Mucosa of descending colon (tissue), 3 donors: ENCODE measurements around the gene ERGIC1. TPM values are rescaled to one million over a fixed set of nuclear protein-coding genes. Genes with fewer than 3 reads are reported as not detected.

ENCODE experiments used
- ATAC-seq: fragments of 200-7000 bp; cut with Tn5 transposase; one replicate; pipeline ENCODE4 v1.9.1; 2020; ENCODE audit warnings: mild to moderate bottlenecking, moderate library complexity
- DNase-seq, 3 donors: peaks; one replicate each; pipeline ENCODE4 v3.0.0-alpha.2; 2020
- H3K36me3 ChIP-seq: fragments of 200-600 bp; one replicate; pipeline ENCODE4 v1.8.0; 2021; ENCODE audit warnings: low read depth, mild to moderate bottlenecking
- H3K4me1 ChIP-seq: fragments of 200-600 bp; one replicate; pipeline ENCODE4 v1.8.0; 2021; ENCODE audit warnings: low read depth, mild to moderate bottlenecking
- H3K4me3 ChIP-seq: fragments of 200-600 bp; one replicate; pipeline ENCODE4 v1.8.0; 2021; ENCODE audit warnings: mild to moderate bottlenecking
- H3K9me3 ChIP-seq: fragments of 200-600 bp; one replicate; pipeline ENCODE4 v1.8.0; 2021; ENCODE audit warnings: mild to moderate bottlenecking
- intact Hi-C, 2 donors: fragments of 100-400 bp; cut with DNase I in 1 of 2; cut with micrococcal nuclease in 1 of 2; formaldehyde crosslinking; loops; one replicate each; pipeline versions ENCODE4 v1.11.0 to v1.11.1; 2022; cut with DNase I, micrococcal nuclease
- total RNA-seq, 3 donors: library from RNA; stranded (reverse); fragmentation: NEBNext Ultra II Directional in 2 of 3; extraction: Animal tissue kit (Norgen Biotek cat#: 25700) in 2 of 3; gene quantifications; one replicate each; pipeline versions ENCODE4 v1.2.1 to v1.2.4, GENCODE V29; 2021 to 2023
- TF ChIP-seq, protein P1 (sequence below): fragments of 200-600 bp; IDR thresholded peaks from one replicate; pipeline ENCODE4 v1.8.0; 2022; ENCODE audit warnings: antibody characterized with exemption, mild to moderate bottlenecking
- donor health status: DM: no; HTN: no; CAD: no; lungs with moderate emphysema.
- donor health status: DM: no; HTN: no; CAD: no.
- donor health status: DM: no; HTN: yes; CAD: no.

Gene ERGIC1
- total RNA-seq, 3 donors from 2014 or later: 153 to 222 (median 199) TPM

DNA sequence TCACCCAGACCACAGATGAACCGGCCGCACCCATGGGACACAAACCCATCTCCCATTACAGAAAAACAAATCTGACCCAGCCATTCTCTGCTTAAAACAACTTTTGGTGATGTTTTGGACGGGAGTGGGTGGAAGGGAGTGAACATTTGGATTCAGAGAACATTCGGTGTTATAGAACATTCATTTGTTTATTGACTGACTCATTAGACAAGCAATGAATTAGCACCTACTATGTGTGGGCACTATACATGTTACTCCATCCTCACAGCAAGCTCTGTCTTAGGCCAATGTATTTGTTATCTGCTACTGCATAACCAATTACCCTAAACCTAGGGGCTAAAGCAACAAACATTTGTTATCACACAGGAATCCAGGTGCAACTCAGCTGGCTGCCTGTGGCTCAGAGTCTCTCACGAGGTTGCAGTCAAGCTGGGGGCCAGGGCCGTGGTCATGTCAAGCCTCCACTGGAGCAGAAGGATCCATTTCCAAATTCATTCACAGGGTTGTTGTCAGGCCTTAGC is 5.1 kb upstream of the ERGIC1 start:
- TF ChIP-seq, protein P1, sequence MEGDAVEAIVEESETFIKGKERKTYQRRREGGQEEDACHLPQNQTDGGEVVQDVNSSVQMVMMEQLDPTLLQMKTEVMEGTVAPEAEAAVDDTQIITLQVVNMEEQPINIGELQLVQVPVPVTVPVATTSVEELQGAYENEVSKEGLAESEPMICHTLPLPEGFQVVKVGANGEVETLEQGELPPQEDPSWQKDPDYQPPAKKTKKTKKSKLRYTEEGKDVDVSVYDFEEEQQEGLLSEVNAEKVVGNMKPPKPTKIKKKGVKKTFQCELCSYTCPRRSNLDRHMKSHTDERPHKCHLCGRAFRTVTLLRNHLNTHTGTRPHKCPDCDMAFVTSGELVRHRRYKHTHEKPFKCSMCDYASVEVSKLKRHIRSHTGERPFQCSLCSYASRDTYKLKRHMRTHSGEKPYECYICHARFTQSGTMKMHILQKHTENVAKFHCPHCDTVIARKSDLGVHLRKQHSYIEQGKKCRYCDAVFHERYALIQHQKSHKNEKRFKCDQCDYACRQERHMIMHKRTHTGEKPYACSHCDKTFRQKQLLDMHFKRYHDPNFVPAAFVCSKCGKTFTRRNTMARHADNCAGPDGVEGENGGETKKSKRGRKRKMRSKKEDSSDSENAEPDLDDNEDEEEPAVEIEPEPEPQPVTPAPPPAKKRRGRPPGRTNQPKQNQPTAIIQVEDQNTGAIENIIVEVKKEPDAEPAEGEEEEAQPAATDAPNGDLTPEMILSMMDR: no peak
- no peaks in the 10 kb centered on the region for H3K4me1 ChIP-seq
- intact Hi-C loops: no loop called here
- no peak overlapping the region for H3K4me3 ChIP-seq
- H3K36me3 ChIP-seq: no peaks in the 10 kb centered on the region
- H3K9me3 ChIP-seq: no peaks in the 10 kb centered on the region
- DNase-seq (no peak), ATAC-seq (no peak)

DNA sequence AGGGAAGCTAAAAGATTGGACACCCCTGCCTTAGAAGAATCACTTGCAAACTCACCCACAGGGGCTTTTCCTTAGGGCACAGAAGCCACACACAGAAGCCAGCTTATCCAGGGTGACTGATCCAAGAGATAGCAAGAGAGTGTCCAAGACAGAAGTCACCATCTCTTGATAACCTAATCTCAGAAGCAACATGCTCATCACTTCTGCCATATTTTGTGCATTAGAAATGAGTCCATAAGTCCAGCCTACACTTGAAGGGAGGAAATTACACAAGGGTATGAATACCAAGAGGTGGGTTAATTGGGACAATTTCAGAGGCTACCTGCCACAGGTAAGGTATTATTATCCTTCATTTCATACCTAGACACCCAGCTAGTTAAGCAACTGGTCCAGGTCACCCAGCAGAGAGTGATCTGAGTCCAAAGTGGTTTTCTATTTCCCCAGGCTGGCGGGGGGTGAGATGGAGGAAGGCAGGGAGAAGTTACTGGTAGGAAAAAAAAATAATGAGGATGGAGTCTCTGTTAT is 3.7 kb upstream of the ERGIC1 start:
- no peak for ATAC-seq
- intact Hi-C loops: no loop called here
- H3K4me3 ChIP-seq: no peak overlapping the region
- H3K36me3 ChIP-seq: no peaks in the 10 kb centered on the region
- no peaks in the 10 kb centered on the region for H3K4me1 ChIP-seq
- no peaks in the 10 kb centered on the region for H3K9me3 ChIP-seq
- DNase-seq: no peak
- TF ChIP-seq, protein P1: no peak

DNA sequence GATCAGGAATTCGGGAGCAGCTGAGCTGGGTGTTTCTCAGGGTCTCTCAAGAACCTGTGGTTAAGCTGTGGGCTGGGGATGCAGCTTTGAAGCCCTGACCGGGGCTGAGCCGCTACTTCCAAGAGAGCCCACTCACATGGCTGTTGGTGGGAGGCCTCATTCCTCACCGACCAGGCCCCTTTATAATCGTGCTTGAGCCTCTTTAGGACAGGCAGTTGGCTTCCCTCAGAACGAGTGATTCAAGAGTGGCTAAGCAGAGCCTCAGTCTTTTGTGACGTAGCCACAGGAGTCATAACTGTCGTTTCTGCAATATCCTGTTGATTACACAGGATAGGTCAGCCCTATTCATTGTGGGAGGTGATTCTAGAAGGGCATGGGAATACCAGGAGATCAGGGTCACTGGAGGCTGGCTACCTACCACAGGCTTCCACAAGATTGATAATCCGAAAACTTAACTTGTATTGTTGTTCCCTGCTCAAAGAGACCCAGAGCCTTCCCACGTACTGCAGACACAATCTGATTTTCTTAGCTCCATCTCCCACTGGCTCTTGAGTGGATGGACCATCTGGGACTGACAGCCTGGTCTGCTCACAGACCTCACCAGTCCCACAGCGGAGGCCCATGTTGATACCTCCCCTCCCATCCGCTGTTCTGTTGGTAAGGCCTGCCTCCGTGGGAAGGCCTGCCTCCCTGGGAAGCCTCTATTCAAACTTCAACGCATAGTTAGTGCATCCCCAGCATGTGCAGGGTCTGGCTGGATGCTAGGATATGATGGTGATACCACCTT is 3.0 kb upstream of the ERGIC1 start:
- Histone ChIP-seq H3K4me1 (peaks cover 4% of the 10 kb centered on the region), H3K4me3 (no peak overlapping the region), H3K9me3 (no peaks in the 10 kb centered on the region), H3K36me3 (no peaks in the 10 kb centered on the region)
- TF ChIP-seq, protein P1: no peak
- intact Hi-C loops: no loop called here
- DNase-seq: no peak
- ATAC-seq: no peak

DNA sequence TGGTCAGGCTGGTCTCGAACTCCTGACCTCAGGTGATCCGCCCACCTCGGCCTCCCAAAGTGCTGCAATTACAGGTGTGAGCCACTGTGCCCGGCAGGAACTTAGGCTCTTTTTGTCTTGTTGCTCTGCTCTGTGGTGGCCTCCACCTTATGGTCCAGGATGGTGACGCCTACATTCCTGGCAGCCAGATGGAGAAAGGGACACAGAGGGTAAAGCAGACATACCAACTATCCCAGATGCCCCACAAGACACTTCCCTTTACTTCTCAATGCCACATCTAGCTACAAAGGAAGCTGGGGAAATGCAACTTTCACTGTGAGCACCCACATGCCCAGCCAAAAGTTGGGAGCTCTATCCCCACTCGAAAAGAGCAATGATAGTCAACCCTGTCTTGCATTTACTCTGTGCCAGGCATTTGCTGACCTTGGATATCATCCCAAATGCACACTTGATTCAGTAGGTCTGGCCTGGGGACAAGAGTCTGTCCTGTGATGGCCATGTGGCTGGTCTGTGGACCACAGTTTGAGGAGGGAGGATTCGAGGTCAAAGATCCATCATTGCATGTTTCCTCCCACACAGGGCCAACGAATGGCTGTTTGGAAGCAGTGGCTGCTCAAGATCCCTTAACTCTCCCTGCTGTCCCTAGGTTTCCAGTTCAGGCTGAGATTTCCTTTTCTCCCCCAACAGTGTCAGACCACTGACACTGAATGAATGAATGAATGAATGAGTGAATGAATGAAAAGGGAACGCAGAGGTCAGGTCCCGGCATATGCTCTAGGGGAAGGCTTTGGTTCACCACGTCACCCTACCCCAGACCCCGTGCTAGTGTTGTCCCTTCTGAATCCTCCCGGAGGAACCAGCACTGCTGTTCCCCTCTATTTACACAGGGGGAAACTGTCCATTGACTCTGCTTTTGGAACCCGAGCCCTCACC is 1.4 kb upstream of the ERGIC1 start:
- peaks cover 19% of the 10 kb centered on the region for H3K4me1 ChIP-seq
- no peaks in the 10 kb centered on the region for H3K36me3 ChIP-seq
- TF ChIP-seq, protein P1: no peak
- intact Hi-C loops: no loop called here
- no peak for ATAC-seq
- no peak for DNase-seq
- H3K4me3 ChIP-seq: no peak overlapping the region
- no peaks in the 10 kb centered on the region for H3K9me3 ChIP-seq

DNA sequence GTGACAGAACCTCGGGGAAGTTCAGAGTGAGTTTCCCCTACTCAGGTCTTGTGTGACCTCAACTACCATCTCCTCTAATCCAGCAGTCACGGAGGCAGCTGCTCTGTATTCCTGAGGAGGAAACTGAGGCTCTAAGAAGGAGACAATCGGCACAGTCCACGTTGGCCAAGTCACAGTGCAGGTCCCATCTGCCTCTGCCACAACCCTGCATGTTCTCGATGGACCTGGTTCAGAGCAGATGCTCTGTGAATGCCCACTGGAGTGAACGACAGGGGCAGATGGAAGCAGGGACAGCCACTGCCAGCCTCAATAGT is 722 bp upstream of the ERGIC1 start:
- TF ChIP-seq, protein P1: no peak
- intact Hi-C loops: no loop called here
- Histone ChIP-seq H3K9me3 (no peaks in the 10 kb centered on the region), H3K36me3 (no peaks in the 10 kb centered on the region), H3K4me3 (no peak overlapping the region), H3K4me1 (peaks cover 26% of the 10 kb centered on the region)
- DNase-seq: no peak
- ATAC-seq: no peak
